Esophagus muscularis mucosa (tissue), 4 donors: ENCODE results near the gene TMEM43. TPM values are rescaled to one million over a fixed set of nuclear protein-coding genes. Genes with fewer than 3 reads are reported as not detected.
A peak's percentile ranks its signal among the peaks of the same experiment; 100 is the strongest.

Experiments used
- DNase-seq: peaks from one replicate; pipeline ENCODE4 v3.0.0-alpha.2; 2017; ENCODE audit errors: extremely low spot score
- H3K27ac ChIP-seq, 4 donors: fragments of 200-600 bp; sonication (generic); replicated peaks in 1 of 4; 1 replicate in 3 of 4; 2 replicates in 1 of 4; pipeline ENCODE4 v1.5.1; 2016 to 2019; ENCODE audit warnings: mild to moderate bottlenecking in 1 of 4
- H3K27me3 ChIP-seq, 4 donors: fragments of 200-600 bp; sonication (generic); one replicate each; pipeline versions ENCODE4 v1.5.1 to v1.6.0; 2016 to 2019
- H3K36me3 ChIP-seq, 4 donors: fragments of 200-600 bp; sonication (generic); one replicate each; pipeline ENCODE4 v1.5.1; 2016 to 2019
- H3K4me1 ChIP-seq, 4 donors: fragments of 200-600 bp; sonication (generic); one replicate each; pipeline ENCODE4 v1.5.1; 2016 to 2019
- H3K4me3 ChIP-seq, 4 donors: fragments of 200-600 bp; sonication (generic); 1 replicate in 2 of 4; 2 replicates in 2 of 4; pipeline ENCODE4 v1.5.1; 2016 to 2019; ENCODE audit warnings: mild to moderate bottlenecking in 4 of 4, moderate library complexity in 1 of 4
- H3K9me3 ChIP-seq, 4 donors: fragments of 200-600 bp; sonication (generic); 1 replicate in 3 of 4; 2 replicates in 1 of 4; pipeline ENCODE4 v1.5.1; 2016 to 2019
- CTCF ChIP-seq, 3 experiments: fragments of 200-600 bp in 2 of 3; fragments of 450-650 bp in 1 of 3; sonication (generic) in 2 of 3; IDR thresholded peaks; one replicate each; pipeline ENCODE4 v1.5.1; 2017 to 2019; ENCODE audit warnings: antibody characterized with exemption in 3 of 3, mild to moderate bottlenecking in 2 of 3, moderate library complexity in 1 of 3
- EP300 ChIP-seq: sonication (generic); formaldehyde crosslinking; IDR thresholded peaks from one replicate; pipeline ENCODE4 v1.6.1; 2017; ENCODE audit warnings: antibody characterized with exemption
- POLR2A ChIP-seq: fragments of 450-650 bp; IDR thresholded peaks from one replicate; pipeline ENCODE4 v1.6.1; 2017; ENCODE audit warnings: antibody characterized with exemption, moderate library complexity, mild to moderate bottlenecking, low read depth
- POLR2AphosphoS5 ChIP-seq, 2 donors: sonication (generic); formaldehyde crosslinking; IDR thresholded peaks; one replicate each; pipeline ENCODE4 v1.6.1; 2017; ENCODE audit warnings: antibody characterized with exemption in 2 of 2
- WGBS: methylation state at CpG from one replicate; pipeline ENCODE4 v1.1.5; 2018; 5-methylcytosine and 5-hydroxymethylcytosine counted together
- intact Hi-C: fragments of 100-400 bp; cut with DNase I; formaldehyde crosslinking; loops from one replicate; pipeline ENCODE4 v1.15.1; 2023
- total RNA-seq, 4 donors: library from RNA; depleted of rRNA; stranded (reverse); fragments of >200 nt; gene quantifications; one replicate each; pipeline versions ENCODE4 v1.1.0 to v1.2.1, GENCODE V29; 2016

Gene TMEM43
- total RNA-seq, 4 donors from 2014 or later, result 131 to 208 (median 179) TPM

GRCh38 chr3:14130707-14131106 lies 5.9 kb downstream of the TMEM43 start:
- peak overlapping the region in 1 of 4 donors; percentile 10 for H3K27ac ChIP-seq
- H3K4me3 ChIP-seq, result no peak overlapping the region
- intact Hi-C loops, result no loop called here
- WGBS, result 96% methylated on average over 12 of the region's 12 CpGs
- DNase-seq, result no peak
- H3K36me3 ChIP-seq, result peaks cover 65 to 90% (median 77%) of the 10 kb centered on the region in 4 donors
- no peaks in the 10 kb centered on the region for H3K9me3 ChIP-seq
- no peaks in the 10 kb centered on the region for H3K27me3 ChIP-seq
- TF ChIP-seq CTCF (IDR thresholded peaks at IDR 0.05) (no peak), EP300 (no peak), POLR2AphosphoS5 (IDR thresholded peaks at IDR 0.05) (no peak), POLR2A (no peak)
- H3K4me1 ChIP-seq, result peaks cover 19 to 40% (median 28%) of the 10 kb centered on the region in 4 donors

GRCh38 chr3:14131134-14131533 lies 6.3 kb downstream of the TMEM43 start:
- Histone ChIP-seq H3K9me3 (no peaks in the 10 kb centered on the region), H3K27ac (no peak overlapping the region), H3K27me3 (no peaks in the 10 kb centered on the region), H3K36me3 (peaks cover 69 to 94% (median 82%) of the 10 kb centered on the region in 4 donors), H3K4me1 (peaks cover 16 to 36% (median 24%) of the 10 kb centered on the region in 4 donors), H3K4me3 (no peak overlapping the region)
- 77% methylated on average over 4 of the region's 5 CpGs for WGBS
- DNase-seq, result no peak
- TF ChIP-seq POLR2AphosphoS5 (IDR thresholded peaks at IDR 0.05), result no peak
- TF ChIP-seq EP300, result no peak
- no peak for TF ChIP-seq POLR2A
- no peak for TF ChIP-seq CTCF (IDR thresholded peaks at IDR 0.05)
- intact Hi-C loops, result no loop called here

GRCh38 chr3:14132120-14132519 lies 7.3 kb downstream of the TMEM43 start:
- H3K4me1 ChIP-seq, result peaks cover 10 to 31% (median 20%) of the 10 kb centered on the region in 4 donors
- H3K9me3 ChIP-seq, result no peaks in the 10 kb centered on the region
- H3K4me3 ChIP-seq, result no peak overlapping the region
- WGBS, result 94% methylated on average over 5 of the region's 8 CpGs
- TF ChIP-seq EP300 (no peak), POLR2AphosphoS5 (IDR thresholded peaks at IDR 0.05) (no peak), POLR2A (no peak)
- no peak for DNase-seq
- H3K27me3 ChIP-seq, result no peaks in the 10 kb centered on the region
- H3K27ac ChIP-seq, result no peak overlapping the region
- intact Hi-C loops, result no loop called here
- peaks cover 74 to 100% (median 89%) of the 10 kb centered on the region in 4 donors for H3K36me3 ChIP-seq

GRCh38 chr3:14132689-14133088 lies 7.8 kb downstream of the TMEM43 start:
- Histone ChIP-seq H3K27ac (peak overlapping the region in 1 of 4 donors; percentile 3), H3K27me3 (no peaks in the 10 kb centered on the region), H3K9me3 (no peaks in the 10 kb centered on the region), H3K4me1 (peaks cover 10 to 31% (median 20%) of the 10 kb centered on the region in 4 donors), H3K4me3 (no peak overlapping the region), H3K36me3 (peaks cover 74 to 100% (median 92%) of the 10 kb centered on the region in 4 donors)
- TF ChIP-seq CTCF (IDR thresholded peaks at IDR 0.05) (no peak), POLR2AphosphoS5 (IDR thresholded peaks at IDR 0.05) (no peak), POLR2A (no peak), EP300 (no peak)
- no peak for DNase-seq
- intact Hi-C loops, result no loop called here
- WGBS, result 93% methylated on average over 6 of the region's 6 CpGs

- no peaks in the 10 kb centered on the region for H3K27me3 ChIP-seq
- no peak overlapping the region for H3K4me3 ChIP-seq
- H3K27ac ChIP-seq, result peak overlapping the region in 1 of 4 donors; percentile 3
- 89% methylated on average over 9 of the region's 10 CpGs for WGBS
- peaks cover 79 to 100% (median 93%) of the 10 kb centered on the region in 4 donors for H3K36me3 ChIP-seq
- H3K4me1 ChIP-seq, result peaks cover 10 to 25% (median 16%) of the 10 kb centered on the region in 4 donors
- no peaks in the 10 kb centered on the region for H3K9me3 ChIP-seq
- no peak for TF ChIP-seq POLR2A
- TF ChIP-seq CTCF (IDR thresholded peaks at IDR 0.05), result no peak
- no peak for TF ChIP-seq EP300
- TF ChIP-seq POLR2AphosphoS5 (IDR thresholded peaks at IDR 0.05), result no peak
- no peak for DNase-seq
- intact Hi-C loops, result no loop called here
Observed at GRCh38 chr3:14133188-14133800, 8.4 kb downstream of the TMEM43 start.
